Activated CD4-positive, CD25-positive, alpha-beta regulatory T cell treated with anti-CD3 and anti-CD28 coated beads, Interleukin-2, amount 50 U/mL, for 16 hours (primary cell): ENCODE data around the gene SPTBN4.
"Not testable (repeated sequence)": the region's sequence is repeated elsewhere in the genome, so short reads cannot be mapped to it uniquely, and the experiment has no call there.

Experiments used
- DNase-seq: peaks from one replicate; pipeline ENCODE4 v3.0.0-alpha.2; 2020; ENCODE audit warnings: low read depth, low spot score

The SPTBN4 gene

GRCh38 chr19:40529093-40529954, 62.5 kb downstream of the SPTBN4 start:
- peak; percentile 76 for DNase-seq

GRCh38 chr19:40530091-40530901, 63.5 kb downstream of the SPTBN4 start:
- DNase-seq = no peak

GRCh38 chr19:40533508-40533907, 66.7 kb downstream of the SPTBN4 start:
- DNase-seq = no peak

- DNase-seq = no peak
Observed at GRCh38 chr19:40534148-40534547, 67.3 kb downstream of the SPTBN4 start.

- DNase-seq = no peak
Observed at GRCh38 chr19:40539070-40539469, 72.3 kb downstream of the SPTBN4 start.

GRCh38 chr19:40542202-40542859, 75.5 kb downstream of the SPTBN4 start:
- no peak for DNase-seq

GRCh38 chr19:40543029-40543597, 76.3 kb downstream of the SPTBN4 start:
- DNase-seq = no peak

- not testable (repeated sequence) for DNase-seq
Observed at GRCh38 chr19:40546153-40546841, 79.5 kb downstream of the SPTBN4 start.

- DNase-seq = not testable (repeated sequence)
Observed at GRCh38 chr19:40547190-40547589, 80.4 kb downstream of the SPTBN4 start.

GRCh38 chr19:40547836-40548235, 81.0 kb downstream of the SPTBN4 start:
- no peak for DNase-seq

- DNase-seq = peak; percentile 37
Observed at GRCh38 chr19:40549007-40549708, 82.4 kb downstream of the SPTBN4 start.

- DNase-seq = no peak
Observed at GRCh38 chr19:40550951-40551350, 84.2 kb downstream of the SPTBN4 start.

GRCh38 chr19:40552848-40553247, 86.0 kb downstream of the SPTBN4 start:
- DNase-seq = no peak

GRCh38 chr19:40553885-40554857, 87.4 kb downstream of the SPTBN4 start:
- no peak for DNase-seq

- DNase-seq = no peak
Observed at GRCh38 chr19:40555978-40556689, 89.3 kb downstream of the SPTBN4 start.

- DNase-seq = no peak
Observed at GRCh38 chr19:40556953-40557530, 90.2 kb downstream of the SPTBN4 start.

- DNase-seq = no peak
Observed at GRCh38 chr19:40559394-40559793, 92.6 kb downstream of the SPTBN4 start.

GRCh38 chr19:40560092-40560507, 93.3 kb downstream of the SPTBN4 start:
- no peak for DNase-seq
